HCT116 (cell line): ENCODE measurements around the gene CTNND2.

ENCODE experiments used
- ATF3 ChIP-seq: IDR thresholded peaks from 2 replicates; pipeline ENCODE4 v1.6.1; 2012
- CBX3 ChIP-seq: IDR thresholded peaks from 2 replicates; pipeline ENCODE4 v1.6.1; 2012; ENCODE audit warnings: low read depth
- EZH2 ChIP-seq: fragments of 200-600 bp; sonication (generic); IDR thresholded peaks from 2 replicates; pipeline ENCODE4 v1.6.1; 2017; ENCODE audit warnings: antibody characterized with exemption, mixed run types
- EZH2phosphoT487 ChIP-seq: fragments of 200-600 bp; IDR thresholded peaks from 2 replicates; pipeline ENCODE4 v1.6.1; 2018; ENCODE audit warnings: antibody characterized with exemption, borderline replicate concordance
- FOSL1 ChIP-seq: IDR thresholded peaks from 2 replicates; pipeline ENCODE4 v1.6.1; 2012; ENCODE audit warnings: low read depth
- POLR2A ChIP-seq: IDR thresholded peaks from 2 replicates; pipeline ENCODE4 v1.7.0; 2011; ENCODE audit warnings: borderline replicate concordance; ENCODE audit not compliant: insufficient read depth, insufficient read length; ENCODE audit errors: extremely low read depth
- RAD21 ChIP-seq: IDR thresholded peaks from 2 replicates; pipeline ENCODE4 v1.6.1; 2012; ENCODE audit warnings: low read depth, mild to moderate bottlenecking
- SP1 ChIP-seq: IDR thresholded peaks from 2 replicates; pipeline ENCODE4 v1.6.1; 2012; ENCODE audit warnings: low read depth
- SRF ChIP-seq: IDR thresholded peaks from 2 replicates; pipeline ENCODE4 v1.6.1; 2012; ENCODE audit warnings: low read depth
- YY1 ChIP-seq: IDR thresholded peaks from 2 replicates; pipeline ENCODE4 v1.6.1; 2011; ENCODE audit warnings: low read length, low read depth, moderate library complexity, mild to moderate bottlenecking; ENCODE audit not compliant: insufficient replicate concordance; ENCODE audit errors: extremely low read depth
- TF ChIP-seq, protein P1 (sequence below), 3 experiments: fragments of 200-600 bp in 1 of 3; sonication (generic) in 1 of 3; IDR thresholded peaks in 2 of 3; conservative IDR thresholded peaks in 1 of 3; 2 replicates each; pipeline ENCODE4 v1.5.1; 2012 to 2017; ENCODE audit warnings: low read depth in 2 of 3, low read length in 2 of 3, antibody characterized with exemption in 1 of 3, borderline replicate concordance in 1 of 3, control low read depth in 1 of 3, mild to moderate bottlenecking in 1 of 3, mixed read lengths in 1 of 3, mixed run types in 1 of 3, moderate library complexity in 1 of 3; ENCODE audit not compliant: insufficient read depth in 1 of 3

GRCh38 chr5:11300736-11301135 lies 603.5 kb downstream of the CTNND2 start:
- TF ChIP-seq YY1: no peak
- no peak for TF ChIP-seq POLR2A
- no peak for TF ChIP-seq ATF3
- no peak for TF ChIP-seq RAD21
- no peak for TF ChIP-seq EZH2
- no peak for TF ChIP-seq FOSL1
- TF ChIP-seq, protein P1, sequence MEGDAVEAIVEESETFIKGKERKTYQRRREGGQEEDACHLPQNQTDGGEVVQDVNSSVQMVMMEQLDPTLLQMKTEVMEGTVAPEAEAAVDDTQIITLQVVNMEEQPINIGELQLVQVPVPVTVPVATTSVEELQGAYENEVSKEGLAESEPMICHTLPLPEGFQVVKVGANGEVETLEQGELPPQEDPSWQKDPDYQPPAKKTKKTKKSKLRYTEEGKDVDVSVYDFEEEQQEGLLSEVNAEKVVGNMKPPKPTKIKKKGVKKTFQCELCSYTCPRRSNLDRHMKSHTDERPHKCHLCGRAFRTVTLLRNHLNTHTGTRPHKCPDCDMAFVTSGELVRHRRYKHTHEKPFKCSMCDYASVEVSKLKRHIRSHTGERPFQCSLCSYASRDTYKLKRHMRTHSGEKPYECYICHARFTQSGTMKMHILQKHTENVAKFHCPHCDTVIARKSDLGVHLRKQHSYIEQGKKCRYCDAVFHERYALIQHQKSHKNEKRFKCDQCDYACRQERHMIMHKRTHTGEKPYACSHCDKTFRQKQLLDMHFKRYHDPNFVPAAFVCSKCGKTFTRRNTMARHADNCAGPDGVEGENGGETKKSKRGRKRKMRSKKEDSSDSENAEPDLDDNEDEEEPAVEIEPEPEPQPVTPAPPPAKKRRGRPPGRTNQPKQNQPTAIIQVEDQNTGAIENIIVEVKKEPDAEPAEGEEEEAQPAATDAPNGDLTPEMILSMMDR (IDR thresholded peaks at IDR 0.05 in 2 of 3, conservative IDR thresholded peaks at IDR 0.05 in 1 of 3; ENCODE audit: borderline replicate concordance in 1 of 3, insufficient read depth in 1 of 3, low read depth in 2 of 3, low read length in 2 of 3): no peak
- no peak for TF ChIP-seq SP1
- TF ChIP-seq SRF: no peak
- TF ChIP-seq EZH2phosphoT487: no peak
- no peak for TF ChIP-seq CBX3
